ENCODE data around the gene TEX36. TPM values are rescaled to one million over a fixed set of nuclear protein-coding genes. Genes with fewer than 3 reads are reported as not detected.

Gene TEX36
- total RNA-seq, 1 experiment from 2014 or later = 0.25 TPM

DNA sequence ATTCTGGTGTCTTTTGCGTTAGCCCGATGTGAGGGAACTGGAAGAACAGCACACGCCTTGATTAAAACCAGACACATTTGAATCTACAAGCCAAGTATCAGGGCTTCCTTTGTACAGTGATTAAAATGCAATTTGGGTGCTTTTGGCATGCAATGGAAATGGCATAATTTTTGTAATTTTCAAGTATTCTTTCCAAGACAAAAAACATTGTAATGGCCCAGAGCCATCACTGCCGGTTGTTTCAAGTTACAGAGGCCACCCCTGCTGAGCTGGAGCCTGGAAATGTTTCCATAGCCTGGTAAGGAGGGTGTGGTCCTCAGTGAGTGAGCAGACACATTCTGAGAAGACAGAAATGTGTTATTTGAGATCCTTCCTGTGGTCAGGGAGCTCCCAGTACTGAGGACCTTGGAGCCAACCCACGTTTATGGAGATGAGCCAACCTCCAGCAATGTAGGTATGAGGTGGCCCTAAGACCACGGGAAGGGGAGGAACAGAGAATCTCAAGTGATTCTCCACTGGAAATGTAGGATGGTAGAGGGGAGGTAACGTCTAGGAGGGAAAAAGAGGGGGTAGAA, 20.9 kb downstream of the TEX36 start:
- ChIA-PET POLR2A (interaction anchor here (1.0 to 1.4 kb wide), 5 partner anchors 8 to 57 kb away, joined by 3 to 9 read pairs (median 5); partner anchors contain the start of gene EDRF1), CTCF (interaction anchor here (0.8 kb wide), 1 partner anchor 614 kb away, joined by 3 read pairs; no protein-coding TSS in a partner anchor), RAD21 (ENCODE audit: low non-redundant PET in 1 of 2, low total read pairs in 2 of 2, uncharacterized antibody in 2 of 2, unreplicated experiment in 2 of 2) (interaction anchor here in 1 of 2 experiments (1.0 kb wide), 1 partner anchor 45 kb away, joined by 3 read pairs; no protein-coding TSS in a partner anchor)
- no peaks in the 10 kb centered on the region for H3K27me3 ChIP-seq (ENCODE audit: insufficient read depth, low read length)
- ATAC-seq = peak; percentile 92
- no peaks in the 10 kb centered on the region for H3K79me2 ChIP-seq (ENCODE audit: insufficient read depth, low read length)
- peak overlapping the region; percentile 84 for H2AFZ ChIP-seq (ENCODE audit: low read depth, low read length, poor library complexity, severe bottlenecking)
- 0 out of 2 replicates have a peak, but pooled peaks cover 4% of the 10 kb centered on the region for H3K9me2 ChIP-seq (ENCODE audit: insufficient read depth)
- DNase-seq (ENCODE audit: low read depth, low spot score) = peak; percentile 97
- peak overlapping the region; percentile 12 to 45 for H3K4me3 ChIP-seq (replicated peaks in 1 of 2; ENCODE audit: low read depth in 1 of 2, low read length in 2 of 2)
- peak overlapping the region; percentile 83 for H3K27ac ChIP-seq (ENCODE audit: low read depth, low read length)
- H3K4me2 ChIP-seq (ENCODE audit: low read length) = peak overlapping the region; percentile 77
- H3K4me1 ChIP-seq (ENCODE audit: control insufficient read depth in 1 of 2, insufficient read depth in 2 of 2, low read length in 2 of 2) = peaks cover 29 to 38% of the 10 kb centered on the region in 2 experiments
- H3K9me3 ChIP-seq (ENCODE audit: control insufficient read depth in 1 of 2, insufficient read depth in 1 of 2, low read depth in 1 of 2, low read length in 2 of 2) = no peaks in the 10 kb centered on the region
- peak overlapping the region; percentile 47 for H3K9ac ChIP-seq (ENCODE audit: low read length)
- H4K20me1 ChIP-seq (ENCODE audit: insufficient read depth) = no peaks in the 10 kb centered on the region
- no TSS peak for BruUV-seq (replicated peaks)
- intact Hi-C loops (cut with micrococcal nuclease) = loop anchor here (2.0 kb wide), 1 partner anchor 57 kb away; the partner anchor contains the start of gene EDRF1
- no peaks in the 10 kb centered on the region for H3K36me3 ChIP-seq (ENCODE audit: control insufficient read depth in 1 of 2, insufficient read depth in 2 of 2, low read length in 2 of 2)
- TF ChIP-seq ZNF274 (IDR thresholded peaks at IDR 0.05; ENCODE audit: low read depth, low read length) (no peak), EZH2 (IDR thresholded peaks at IDR 0.05) (no peak), TCF7L2 (IDR thresholded peaks at IDR 0.05; ENCODE audit: borderline replicate concordance, extremely low read depth, insufficient read depth, insufficient read length) (peak; percentile 68), SP1 (IDR thresholded peaks at IDR 0.05; ENCODE audit: low read depth) (peak; percentile 97), RAD21 (IDR thresholded peaks at IDR 0.05; ENCODE audit: low read depth) (peak; percentile 16; the same call in 1 of the 2 replicates), POLR2AphosphoS5 (IDR thresholded peaks at IDR 0.05; ENCODE audit: low read depth, low read length) (peak; percentile 43; the same call in 1 of the 2 replicates), SIN3A (IDR thresholded peaks at IDR 0.05; ENCODE audit: low read depth) (peak; percentile 27; the same call in 1 of the 2 replicates), YY1 (IDR thresholded peaks at IDR 0.05; ENCODE audit: extremely low read depth, insufficient replicate concordance, low read depth, low read length) (peak; percentile 7), CEBPB (IDR thresholded peaks at IDR 0.05; ENCODE audit: low read depth) (peak; percentile 77), EGR1 (IDR thresholded peaks at IDR 0.05; ENCODE audit: low read depth) (peak; percentile 73; the same call in 1 of the 2 replicates), CBX3 (IDR thresholded peaks at IDR 0.05; ENCODE audit: low read depth) (peak; percentile 97), POLR2A (IDR thresholded peaks at IDR 0.05; ENCODE audit: borderline replicate concordance, extremely low read depth, insufficient read depth, insufficient read length) (no peak), JUND (IDR thresholded peaks at IDR 0.05) (peak; percentile 76), ZFX (IDR thresholded peaks at IDR 0.05) (no peak)
- TF ChIP-seq, protein P1, sequence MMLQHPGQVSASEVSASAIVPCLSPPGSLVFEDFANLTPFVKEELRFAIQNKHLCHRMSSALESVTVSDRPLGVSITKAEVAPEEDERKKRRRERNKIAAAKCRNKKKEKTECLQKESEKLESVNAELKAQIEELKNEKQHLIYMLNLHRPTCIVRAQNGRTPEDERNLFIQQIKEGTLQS (IDR thresholded peaks at IDR 0.05) = no peak
- TF ChIP-seq, protein P2, sequence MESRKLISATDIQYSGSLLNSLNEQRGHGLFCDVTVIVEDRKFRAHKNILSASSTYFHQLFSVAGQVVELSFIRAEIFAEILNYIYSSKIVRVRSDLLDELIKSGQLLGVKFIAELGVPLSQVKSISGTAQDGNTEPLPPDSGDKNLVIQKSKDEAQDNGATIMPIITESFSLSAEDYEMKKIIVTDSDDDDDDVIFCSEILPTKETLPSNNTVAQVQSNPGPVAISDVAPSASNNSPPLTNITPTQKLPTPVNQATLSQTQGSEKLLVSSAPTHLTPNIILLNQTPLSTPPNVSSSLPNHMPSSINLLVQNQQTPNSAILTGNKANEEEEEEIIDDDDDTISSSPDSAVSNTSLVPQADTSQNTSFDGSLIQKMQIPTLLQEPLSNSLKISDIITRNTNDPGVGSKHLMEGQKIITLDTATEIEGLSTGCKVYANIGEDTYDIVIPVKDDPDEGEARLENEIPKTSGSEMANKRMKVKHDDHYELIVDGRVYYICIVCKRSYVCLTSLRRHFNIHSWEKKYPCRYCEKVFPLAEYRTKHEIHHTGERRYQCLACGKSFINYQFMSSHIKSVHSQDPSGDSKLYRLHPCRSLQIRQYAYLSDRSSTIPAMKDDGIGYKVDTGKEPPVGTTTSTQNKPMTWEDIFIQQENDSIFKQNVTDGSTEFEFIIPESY (IDR thresholded peaks at IDR 0.05; ENCODE audit: extremely low read depth, insufficient replicate concordance, low read length) = peak; percentile 37
- TF ChIP-seq, protein P3, sequence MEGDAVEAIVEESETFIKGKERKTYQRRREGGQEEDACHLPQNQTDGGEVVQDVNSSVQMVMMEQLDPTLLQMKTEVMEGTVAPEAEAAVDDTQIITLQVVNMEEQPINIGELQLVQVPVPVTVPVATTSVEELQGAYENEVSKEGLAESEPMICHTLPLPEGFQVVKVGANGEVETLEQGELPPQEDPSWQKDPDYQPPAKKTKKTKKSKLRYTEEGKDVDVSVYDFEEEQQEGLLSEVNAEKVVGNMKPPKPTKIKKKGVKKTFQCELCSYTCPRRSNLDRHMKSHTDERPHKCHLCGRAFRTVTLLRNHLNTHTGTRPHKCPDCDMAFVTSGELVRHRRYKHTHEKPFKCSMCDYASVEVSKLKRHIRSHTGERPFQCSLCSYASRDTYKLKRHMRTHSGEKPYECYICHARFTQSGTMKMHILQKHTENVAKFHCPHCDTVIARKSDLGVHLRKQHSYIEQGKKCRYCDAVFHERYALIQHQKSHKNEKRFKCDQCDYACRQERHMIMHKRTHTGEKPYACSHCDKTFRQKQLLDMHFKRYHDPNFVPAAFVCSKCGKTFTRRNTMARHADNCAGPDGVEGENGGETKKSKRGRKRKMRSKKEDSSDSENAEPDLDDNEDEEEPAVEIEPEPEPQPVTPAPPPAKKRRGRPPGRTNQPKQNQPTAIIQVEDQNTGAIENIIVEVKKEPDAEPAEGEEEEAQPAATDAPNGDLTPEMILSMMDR (IDR thresholded peaks at IDR 0.05 in 2 of 3, conservative IDR thresholded peaks at IDR 0.05 in 1 of 3; ENCODE audit: borderline replicate concordance in 1 of 3, insufficient read depth in 1 of 3, low read depth in 2 of 3, low read length in 2 of 3) = no peak
- TF ChIP-seq, protein P4, sequence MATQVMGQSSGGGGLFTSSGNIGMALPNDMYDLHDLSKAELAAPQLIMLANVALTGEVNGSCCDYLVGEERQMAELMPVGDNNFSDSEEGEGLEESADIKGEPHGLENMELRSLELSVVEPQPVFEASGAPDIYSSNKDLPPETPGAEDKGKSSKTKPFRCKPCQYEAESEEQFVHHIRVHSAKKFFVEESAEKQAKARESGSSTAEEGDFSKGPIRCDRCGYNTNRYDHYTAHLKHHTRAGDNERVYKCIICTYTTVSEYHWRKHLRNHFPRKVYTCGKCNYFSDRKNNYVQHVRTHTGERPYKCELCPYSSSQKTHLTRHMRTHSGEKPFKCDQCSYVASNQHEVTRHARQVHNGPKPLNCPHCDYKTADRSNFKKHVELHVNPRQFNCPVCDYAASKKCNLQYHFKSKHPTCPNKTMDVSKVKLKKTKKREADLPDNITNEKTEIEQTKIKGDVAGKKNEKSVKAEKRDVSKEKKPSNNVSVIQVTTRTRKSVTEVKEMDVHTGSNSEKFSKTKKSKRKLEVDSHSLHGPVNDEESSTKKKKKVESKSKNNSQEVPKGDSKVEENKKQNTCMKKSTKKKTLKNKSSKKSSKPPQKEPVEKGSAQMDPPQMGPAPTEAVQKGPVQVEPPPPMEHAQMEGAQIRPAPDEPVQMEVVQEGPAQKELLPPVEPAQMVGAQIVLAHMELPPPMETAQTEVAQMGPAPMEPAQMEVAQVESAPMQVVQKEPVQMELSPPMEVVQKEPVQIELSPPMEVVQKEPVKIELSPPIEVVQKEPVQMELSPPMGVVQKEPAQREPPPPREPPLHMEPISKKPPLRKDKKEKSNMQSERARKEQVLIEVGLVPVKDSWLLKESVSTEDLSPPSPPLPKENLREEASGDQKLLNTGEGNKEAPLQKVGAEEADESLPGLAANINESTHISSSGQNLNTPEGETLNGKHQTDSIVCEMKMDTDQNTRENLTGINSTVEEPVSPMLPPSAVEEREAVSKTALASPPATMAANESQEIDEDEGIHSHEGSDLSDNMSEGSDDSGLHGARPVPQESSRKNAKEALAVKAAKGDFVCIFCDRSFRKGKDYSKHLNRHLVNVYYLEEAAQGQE (IDR thresholded peaks at IDR 0.05; ENCODE audit: low read depth) = no peak
- TF ChIP-seq, protein P5, sequence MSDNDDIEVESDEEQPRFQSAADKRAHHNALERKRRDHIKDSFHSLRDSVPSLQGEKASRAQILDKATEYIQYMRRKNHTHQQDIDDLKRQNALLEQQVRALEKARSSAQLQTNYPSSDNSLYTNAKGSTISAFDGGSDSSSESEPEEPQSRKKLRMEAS (IDR thresholded peaks at IDR 0.05) = peak; percentile 88

Measured in HCT116 (cell line).